Neuron (in vitro differentiated cells): ENCODE data around the gene TERT.

Experiments
- H2AFZ ChIP-seq: one replicate; pipeline ENCODE4 v1.6.1; 2013; ENCODE audit warnings: low read depth, mild to moderate bottlenecking, inconsistent platforms, low read length, moderate library complexity
- H3K27me3 ChIP-seq: one replicate; pipeline ENCODE4 v1.6.1; 2013; ENCODE audit warnings: low read length; ENCODE audit not compliant: insufficient read depth
- H3K36me3 ChIP-seq: one replicate; pipeline ENCODE4 v1.6.1; 2013; ENCODE audit warnings: low read length; ENCODE audit not compliant: insufficient read depth
- H3K4me1 ChIP-seq: one replicate; pipeline ENCODE4 v1.6.1; 2013; ENCODE audit warnings: low read length; ENCODE audit not compliant: insufficient read depth
- H3K4me3 ChIP-seq: 2 replicates; pipeline ENCODE4 v1.5.1; 2013; ENCODE audit warnings: mild to moderate bottlenecking, low read length, moderate library complexity
- H3K9me3 ChIP-seq: one replicate; pipeline ENCODE4 v1.6.1; 2013; ENCODE audit warnings: low read length

TERT gene

GRCh38 chr5:1244976-1245375 is 49.9 kb downstream of the TERT start:
- H3K4me3 ChIP-seq, result no peak overlapping the region
- no peak overlapping the region for H2AFZ ChIP-seq

GRCh38 chr5:1244255-1244654 is 50.6 kb downstream of the TERT start:
- Histone ChIP-seq H2AFZ (no peak overlapping the region), H3K4me3 (no peak overlapping the region), H3K36me3 (no peaks in the 10 kb centered on the region), H3K27me3 (peaks cover 22% of the 10 kb centered on the region), H3K9me3 (no peaks in the 10 kb centered on the region), H3K4me1 (no peaks in the 10 kb centered on the region)

More at GRCh38 chr5:1244976-1245375, 49.9 kb downstream of the TERT start:
- Histone ChIP-seq H3K36me3 (no peaks in the 10 kb centered on the region), H3K27me3 (peaks cover 30% of the 10 kb centered on the region), H3K4me1 (no peaks in the 10 kb centered on the region), H3K9me3 (no peaks in the 10 kb centered on the region)

GRCh38 chr5:1243487-1244130 is 51.3 kb downstream of the TERT start:
- no peaks in the 10 kb centered on the region for H3K36me3 ChIP-seq
- no peak overlapping the region for H3K4me3 ChIP-seq
- H3K27me3 ChIP-seq, result peaks cover 18% of the 10 kb centered on the region
- no peaks in the 10 kb centered on the region for H3K4me1 ChIP-seq
- no peaks in the 10 kb centered on the region for H3K9me3 ChIP-seq
- H2AFZ ChIP-seq, result no peak overlapping the region

- H3K9me3 ChIP-seq, result no peaks in the 10 kb centered on the region
- peaks cover 17% of the 10 kb centered on the region for H3K27me3 ChIP-seq
- no peaks in the 10 kb centered on the region for H3K4me1 ChIP-seq
- H2AFZ ChIP-seq, result no peak overlapping the region
- H3K36me3 ChIP-seq, result no peaks in the 10 kb centered on the region
- no peak overlapping the region for H3K4me3 ChIP-seq
These were observed 52.0 kb downstream of the TERT start for GRCh38 chr5:1242733-1243486.

- Histone ChIP-seq H3K4me3 (no peak overlapping the region), H2AFZ (no peak overlapping the region), H3K27me3 (peaks cover 9% of the 10 kb centered on the region), H3K9me3 (no peaks in the 10 kb centered on the region), H3K36me3 (no peaks in the 10 kb centered on the region), H3K4me1 (no peaks in the 10 kb centered on the region)
These were observed 53.3 kb downstream of the TERT start for GRCh38 chr5:1241509-1242080.

GRCh38 chr5:1240496-1241260 is 54.2 kb downstream of the TERT start:
- H3K9me3 ChIP-seq, result peaks cover 2% of the 10 kb centered on the region
- no peak overlapping the region for H2AFZ ChIP-seq
- H3K4me1 ChIP-seq, result no peaks in the 10 kb centered on the region
- no peak overlapping the region for H3K4me3 ChIP-seq
- no peaks in the 10 kb centered on the region for H3K36me3 ChIP-seq
- H3K27me3 ChIP-seq, result peaks cover 9% of the 10 kb centered on the region

- Histone ChIP-seq H3K9me3 (peaks cover 5% of the 10 kb centered on the region), H3K36me3 (no peaks in the 10 kb centered on the region), H3K27me3 (peaks cover 8% of the 10 kb centered on the region), H3K4me3 (no peak overlapping the region), H3K4me1 (no peaks in the 10 kb centered on the region), H2AFZ (no peak overlapping the region)
These were observed 55.2 kb downstream of the TERT start for GRCh38 chr5:1239505-1240251.

GRCh38 chr5:1235838-1236237 is 59.0 kb downstream of the TERT start:
- H3K27me3 ChIP-seq, result peaks cover 2% of the 10 kb centered on the region
- no peaks in the 10 kb centered on the region for H3K4me1 ChIP-seq
- H3K36me3 ChIP-seq, result no peaks in the 10 kb centered on the region
- no peak overlapping the region for H2AFZ ChIP-seq
- no peak overlapping the region for H3K4me3 ChIP-seq
- peaks cover 5% of the 10 kb centered on the region for H3K9me3 ChIP-seq

- H3K36me3 ChIP-seq, result no peaks in the 10 kb centered on the region
- no peak overlapping the region for H2AFZ ChIP-seq
- no peak overlapping the region for H3K4me3 ChIP-seq
- peaks cover 2% of the 10 kb centered on the region for H3K27me3 ChIP-seq
- H3K4me1 ChIP-seq, result no peaks in the 10 kb centered on the region
- peaks cover 5% of the 10 kb centered on the region for H3K9me3 ChIP-seq
These were observed 59.5 kb downstream of the TERT start for GRCh38 chr5:1235379-1235778.

GRCh38 chr5:1232780-1233179 is 62.1 kb downstream of the TERT start:
- Histone ChIP-seq H3K27me3 (peaks cover 11% of the 10 kb centered on the region), H3K4me1 (no peaks in the 10 kb centered on the region), H3K4me3 (no peak overlapping the region), H2AFZ (no peak overlapping the region), H3K9me3 (peaks cover 5% of the 10 kb centered on the region), H3K36me3 (no peaks in the 10 kb centered on the region)

GRCh38 chr5:1231354-1231905 is 63.4 kb downstream of the TERT start:
- peaks cover 4% of the 10 kb centered on the region for H3K9me3 ChIP-seq
- H3K27me3 ChIP-seq, result peaks cover 11% of the 10 kb centered on the region
- H3K4me1 ChIP-seq, result no peaks in the 10 kb centered on the region
- no peak overlapping the region for H2AFZ ChIP-seq
- no peaks in the 10 kb centered on the region for H3K36me3 ChIP-seq
- no peak overlapping the region for H3K4me3 ChIP-seq

- Histone ChIP-seq H3K27me3 (peaks cover 14% of the 10 kb centered on the region), H2AFZ (no peak overlapping the region), H3K36me3 (no peaks in the 10 kb centered on the region), H3K4me3 (no peak overlapping the region), H3K4me1 (no peaks in the 10 kb centered on the region), H3K9me3 (peaks cover 2% of the 10 kb centered on the region)
These were observed 64.3 kb downstream of the TERT start for GRCh38 chr5:1230551-1230950.
